GM12878 (cell line): Measurements from ENCODE around the gene PLCXD1.

ENCODE experiments used
- CTCF ChIP-seq, 3 experiments: IDR thresholded peaks in 2 of 3; conservative IDR thresholded peaks in 1 of 3; 2 replicates each; pipeline ENCODE4 v1.5.1; 2011; ENCODE audit warnings: low read depth in 3 of 3, low read length in 3 of 3, mild to moderate bottlenecking in 3 of 3, control low read depth in 2 of 3, moderate library complexity in 2 of 3, inconsistent platforms in 1 of 3, mixed read lengths in 1 of 3; ENCODE audit not compliant: control insufficient read depth in 2 of 3, insufficient read depth in 1 of 3; ENCODE audit errors: extremely low read depth in 1 of 3
- ELK1 ChIP-seq: IDR thresholded peaks from 2 replicates; pipeline ENCODE4 v1.6.1; 2012; ENCODE audit warnings: low read depth, low read length, improper control_type of control experiment
- SP1 ChIP-seq: IDR thresholded peaks from one replicate; pipeline ENCODE4 v1.6.1; 2011; ENCODE audit warnings: low read depth, low read length
- ZNF217 ChIP-seq: fragments of 450-650 bp; IDR thresholded peaks from 2 replicates; pipeline ENCODE4 v1.6.1; 2017; ENCODE audit warnings: antibody characterized with exemption, mild to moderate bottlenecking
- ZNF274 ChIP-seq: IDR thresholded peaks from one replicate; pipeline ENCODE4 v1.8.0; 2011; ENCODE audit not compliant: insufficient read length, insufficient read depth
- TF ChIP-seq, protein P1 (sequence below): fragments of 150-350 bp; IDR thresholded peaks from 2 replicates; pipeline ENCODE4 v1.6.1; 2016; ENCODE audit warnings: low read depth, low read length

GRCh38 chrX:341541-342101 is 60.4 kb downstream of the PLCXD1 start:
- TF ChIP-seq CTCF (IDR thresholded peaks at IDR 0.05 in 2 of 3, conservative IDR thresholded peaks at IDR 0.05 in 1 of 3; ENCODE audit: control insufficient read depth in 2 of 3, extremely low read depth in 1 of 3, insufficient read depth in 1 of 3, low read depth in 3 of 3, low read length in 3 of 3) (no peak), SP1 (no peak), ELK1 (no peak), ZNF274 (no peak), ZNF217 (no peak)
- TF ChIP-seq, protein P1, sequence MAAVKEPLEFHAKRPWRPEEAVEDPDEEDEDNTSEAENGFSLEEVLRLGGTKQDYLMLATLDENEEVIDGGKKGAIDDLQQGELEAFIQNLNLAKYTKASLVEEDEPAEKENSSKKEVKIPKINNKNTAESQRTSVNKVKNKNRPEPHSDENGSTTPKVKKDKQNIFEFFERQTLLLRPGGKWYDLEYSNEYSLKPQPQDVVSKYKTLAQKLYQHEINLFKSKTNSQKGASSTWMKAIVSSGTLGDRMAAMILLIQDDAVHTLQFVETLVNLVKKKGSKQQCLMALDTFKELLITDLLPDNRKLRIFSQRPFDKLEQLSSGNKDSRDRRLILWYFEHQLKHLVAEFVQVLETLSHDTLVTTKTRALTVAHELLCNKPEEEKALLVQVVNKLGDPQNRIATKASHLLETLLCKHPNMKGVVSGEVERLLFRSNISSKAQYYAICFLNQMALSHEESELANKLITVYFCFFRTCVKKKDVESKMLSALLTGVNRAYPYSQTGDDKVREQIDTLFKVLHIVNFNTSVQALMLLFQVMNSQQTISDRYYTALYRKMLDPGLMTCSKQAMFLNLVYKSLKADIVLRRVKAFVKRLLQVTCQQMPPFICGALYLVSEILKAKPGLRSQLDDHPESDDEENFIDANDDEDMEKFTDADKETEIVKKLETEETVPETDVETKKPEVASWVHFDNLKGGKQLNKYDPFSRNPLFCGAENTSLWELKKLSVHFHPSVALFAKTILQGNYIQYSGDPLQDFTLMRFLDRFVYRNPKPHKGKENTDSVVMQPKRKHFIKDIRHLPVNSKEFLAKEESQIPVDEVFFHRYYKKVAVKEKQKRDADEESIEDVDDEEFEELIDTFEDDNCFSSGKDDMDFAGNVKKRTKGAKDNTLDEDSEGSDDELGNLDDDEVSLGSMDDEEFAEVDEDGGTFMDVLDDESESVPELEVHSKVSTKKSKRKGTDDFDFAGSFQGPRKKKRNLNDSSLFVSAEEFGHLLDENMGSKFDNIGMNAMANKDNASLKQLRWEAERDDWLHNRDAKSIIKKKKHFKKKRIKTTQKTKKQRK = no peak
